Lower leg skin (tissue), 4 donors: ENCODE data around the gene SIGMAR1. TPM values are rescaled to one million over a fixed set of nuclear protein-coding genes. Genes with fewer than 3 reads are reported as not detected.

ENCODE experiments used
- DNase-seq, 2 donors: peaks; one replicate each; pipeline ENCODE4 v3.0.0-alpha.2; 2019; ENCODE audit warnings: low spot score in 2 of 2
- H3K4me3 ChIP-seq: fragments of 200-600 bp; sonication (generic); 2 replicates; pipeline ENCODE4 v1.5.1; 2017; ENCODE audit warnings: mild to moderate bottlenecking, low read depth; ENCODE audit not compliant: poor library complexity, severe bottlenecking
- POLR2A ChIP-seq, 2 donors: fragments of 450-650 bp; IDR thresholded peaks; one replicate each; pipeline ENCODE4 v1.6.1; 2016 to 2017; ENCODE audit warnings: antibody characterized with exemption in 2 of 2, mild to moderate bottlenecking in 1 of 2, moderate library complexity in 1 of 2
- WGBS, 2 donors: methylation state at CpG; one replicate each; pipeline ENCODE4 v1.1.5; 2018; 5-methylcytosine and 5-hydroxymethylcytosine counted together
- intact Hi-C: fragments of 100-400 bp; cut with DNase I; formaldehyde crosslinking; loops from one replicate; pipeline ENCODE4 v1.15.0; 2023; ENCODE audit warnings: low total_unique reads
- total RNA-seq, 4 donors: library from RNA; depleted of rRNA; stranded (reverse); fragments of >200 nt; gene quantifications; one replicate each; pipeline ENCODE4 v1.1.0, GENCODE V29; 2016
- TF ChIP-seq, protein P1 (sequence below), 3 donors: fragments of 450-650 bp; IDR thresholded peaks; one replicate each; pipeline ENCODE4 v1.5.1; 2016; ENCODE audit warnings: antibody characterized with exemption in 3 of 3, mild to moderate bottlenecking in 3 of 3, moderate library complexity in 2 of 3

The SIGMAR1 gene
- total RNA-seq, 4 donors from 2014 or later: 99.1 to 130 (median 107) TPM

DNA sequence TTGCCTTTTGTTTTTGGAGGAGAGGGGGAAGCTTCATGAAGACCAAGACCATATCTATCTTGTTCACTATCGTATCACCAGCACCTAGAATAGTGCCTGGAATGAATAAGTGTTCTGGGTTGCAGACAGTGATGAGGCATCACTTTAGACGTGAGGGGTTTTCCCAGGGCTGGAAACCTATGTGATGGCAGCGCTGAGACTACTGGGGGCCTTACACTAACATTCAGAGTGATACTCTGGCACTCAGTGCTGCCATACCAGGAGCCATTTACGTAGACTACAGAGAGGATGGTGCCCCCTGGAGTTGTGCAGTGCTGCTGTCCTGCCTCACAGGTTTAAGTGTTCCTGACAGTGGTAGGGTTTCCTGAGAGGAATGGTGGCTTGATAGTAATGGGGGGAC is 46.6 kb upstream of the SIGMAR1 start:
- intact Hi-C loops: loop anchor here (5.0 kb wide), 1 partner anchor 177 kb away; no protein-coding TSS in a partner anchor
- no peak overlapping the region for H3K4me3 ChIP-seq
- TF ChIP-seq, protein P1, sequence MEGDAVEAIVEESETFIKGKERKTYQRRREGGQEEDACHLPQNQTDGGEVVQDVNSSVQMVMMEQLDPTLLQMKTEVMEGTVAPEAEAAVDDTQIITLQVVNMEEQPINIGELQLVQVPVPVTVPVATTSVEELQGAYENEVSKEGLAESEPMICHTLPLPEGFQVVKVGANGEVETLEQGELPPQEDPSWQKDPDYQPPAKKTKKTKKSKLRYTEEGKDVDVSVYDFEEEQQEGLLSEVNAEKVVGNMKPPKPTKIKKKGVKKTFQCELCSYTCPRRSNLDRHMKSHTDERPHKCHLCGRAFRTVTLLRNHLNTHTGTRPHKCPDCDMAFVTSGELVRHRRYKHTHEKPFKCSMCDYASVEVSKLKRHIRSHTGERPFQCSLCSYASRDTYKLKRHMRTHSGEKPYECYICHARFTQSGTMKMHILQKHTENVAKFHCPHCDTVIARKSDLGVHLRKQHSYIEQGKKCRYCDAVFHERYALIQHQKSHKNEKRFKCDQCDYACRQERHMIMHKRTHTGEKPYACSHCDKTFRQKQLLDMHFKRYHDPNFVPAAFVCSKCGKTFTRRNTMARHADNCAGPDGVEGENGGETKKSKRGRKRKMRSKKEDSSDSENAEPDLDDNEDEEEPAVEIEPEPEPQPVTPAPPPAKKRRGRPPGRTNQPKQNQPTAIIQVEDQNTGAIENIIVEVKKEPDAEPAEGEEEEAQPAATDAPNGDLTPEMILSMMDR (IDR thresholded peaks at IDR 0.05): no peak
- no peak for TF ChIP-seq POLR2A (IDR thresholded peaks at IDR 0.05)
- DNase-seq: no peak
- 80 to 97% methylated on average over 4 of the region's 4 CpGs for WGBS, 2 donors

- H3K4me3 ChIP-seq: no peak overlapping the region
- TF ChIP-seq, protein P1 (IDR thresholded peaks at IDR 0.05): no peak
- TF ChIP-seq POLR2A (IDR thresholded peaks at IDR 0.05): no peak
- intact Hi-C loops: no loop called here
- whole genome bisulfite sequencing, 2 donors: 94 to 97% methylated on average over 2 of the region's 2 CpGs
- no peak for DNase-seq
These were observed 38.3 kb upstream of the SIGMAR1 start for GRCh38 chr9:34675869-34676268.

DNA sequence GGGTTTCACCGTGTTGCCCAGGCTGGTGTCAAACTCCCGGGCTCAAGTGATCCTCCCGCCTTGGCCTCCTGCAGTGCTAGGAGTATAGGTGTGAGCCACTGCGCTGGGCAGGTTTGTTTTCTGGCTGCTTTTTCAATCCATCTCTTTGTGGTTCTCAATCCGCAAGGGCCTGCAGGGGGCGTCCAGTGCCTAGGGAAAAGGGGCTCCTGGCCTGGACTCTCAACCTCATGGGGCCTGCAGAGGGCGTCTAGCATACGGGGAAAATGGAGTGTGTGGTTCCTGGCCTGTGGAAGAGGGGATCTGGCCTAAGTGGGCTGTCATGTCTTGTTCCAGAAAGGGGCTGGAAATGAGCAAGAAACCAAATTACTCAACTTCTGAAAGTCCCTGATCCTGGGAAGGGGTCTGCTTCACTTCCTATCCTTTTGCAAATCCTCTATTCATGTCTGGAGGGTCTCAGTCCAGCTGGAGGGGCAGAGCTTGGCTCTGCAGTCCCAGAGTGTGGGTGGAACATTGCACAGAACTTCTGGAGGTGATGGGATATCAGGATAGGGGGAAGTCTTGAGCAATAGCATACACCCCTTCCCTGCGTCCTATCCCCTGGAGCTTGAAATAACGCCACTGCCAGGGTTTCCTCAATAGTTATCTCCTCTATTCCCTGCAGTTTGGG is 37.6 kb upstream of the SIGMAR1 start:
- intact Hi-C loops: no loop called here
- TF ChIP-seq, protein P1 (IDR thresholded peaks at IDR 0.05): peak in 1 of 3 donors; percentile 41
- TF ChIP-seq POLR2A (IDR thresholded peaks at IDR 0.05): no peak

GRCh38 chr9:34674440-34674839 is 36.9 kb upstream of the SIGMAR1 start:
- H3K4me3 ChIP-seq: no peak overlapping the region
- DNase-seq: no peak
- intact Hi-C loops: no loop called here
- TF ChIP-seq, protein P1 (IDR thresholded peaks at IDR 0.05): no peak
- no peak for TF ChIP-seq POLR2A (IDR thresholded peaks at IDR 0.05)
- 82 to 85% methylated on average over 3 of the region's 3 CpGs for WGBS, 2 donors

More for the DNA sequence above, 37.6 kb upstream of the SIGMAR1 start:
- 49 to 62% methylated on average over 10 of the region's 10 CpGs for WGBS, 2 donors
- H3K4me3 ChIP-seq: no peak overlapping the region
- DNase-seq: no peak

DNA sequence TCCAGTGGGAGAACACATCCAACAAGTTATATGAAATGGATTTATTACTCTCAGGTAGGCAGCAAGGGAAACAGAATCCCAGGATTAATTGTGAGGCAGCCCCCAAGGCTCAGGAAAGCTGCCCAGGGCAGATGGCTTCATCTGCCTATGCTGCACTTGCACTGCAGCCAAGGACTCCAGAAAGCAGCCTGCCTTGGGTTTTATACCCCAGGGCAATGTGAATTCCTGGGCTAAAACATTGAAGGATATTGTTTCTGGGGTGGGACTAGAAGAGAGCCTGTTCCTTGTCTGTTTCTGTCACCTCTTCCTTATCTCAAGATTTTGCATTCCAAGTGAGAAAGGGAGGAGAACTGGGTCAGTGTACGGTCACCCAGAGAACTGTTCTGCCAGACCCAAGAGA is 33.7 kb upstream of the SIGMAR1 start:
- no peak for DNase-seq
- no peak overlapping the region for H3K4me3 ChIP-seq
- intact Hi-C loops: no loop called here
- TF ChIP-seq POLR2A (IDR thresholded peaks at IDR 0.05): no peak
- TF ChIP-seq, protein P1 (IDR thresholded peaks at IDR 0.05): no peak
- WGBS, 2 donors: 81 to 90% methylated on average over 1 of the region's 1 CpG
